NCI-H187 treated with DMSO at 0.1 percent for 48 hours (cell line): ENCODE data around the gene CAPN8.

ENCODE experiments used
- DNase-seq: peaks from one replicate; lab custom pipeline; 2025; lab: John Stamatoyannopoulos, UW

CAPN8 gene

GRCh38 chr1:223665592-223666312, at the start of gene CAPN8:
Gene CAPN8 (minus strand): TSS chr1:223665701. CDS start chr1:223665646, 55 bp downstream.
- no peak for DNase-seq

- no peak for DNase-seq
These were observed 49.5 kb upstream of the CAPN8 start for GRCh38 chr1:223714849-223715603.

GRCh38 chr1:223714421-223714724, 48.9 kb upstream of the CAPN8 start:
- no peak for DNase-seq

GRCh38 chr1:223713546-223714420, 48.3 kb upstream of the CAPN8 start:
- DNase-seq, result no peak

GRCh38 chr1:223712850-223713474, 47.5 kb upstream of the CAPN8 start:
- no peak for DNase-seq

- DNase-seq, result no peak
These were observed 46.8 kb upstream of the CAPN8 start, which contains the start of gene CAPN2 for GRCh38 chr1:223712194-223712849. Gene CAPN2 (plus strand): TSS chr1:223712539. CDS start chr1:223712641, 102 bp downstream.

- no peak for DNase-seq
These were observed 46.3 kb upstream of the CAPN8 start for GRCh38 chr1:223711747-223712193.

- DNase-seq, result no peak
These were observed 45.7 kb upstream of the CAPN8 start for GRCh38 chr1:223711173-223711572.

- DNase-seq, result no peak
These were observed 45.0 kb upstream of the CAPN8 start for GRCh38 chr1:223710179-223711133.

- no peak for DNase-seq
These were observed 44.1 kb upstream of the CAPN8 start for GRCh38 chr1:223709598-223709997.

- DNase-seq, result no peak
These were observed 43.3 kb upstream of the CAPN8 start for GRCh38 chr1:223708651-223709268.

- DNase-seq, result peak; percentile 38
These were observed 42.5 kb upstream of the CAPN8 start for GRCh38 chr1:223708001-223708359.

GRCh38 chr1:223707256-223708000, 41.9 kb upstream of the CAPN8 start:
- DNase-seq, result peak; percentile 69

GRCh38 chr1:223706077-223706973, 40.8 kb upstream of the CAPN8 start:
- no peak for DNase-seq

- DNase-seq, result no peak
These were observed 39.7 kb upstream of the CAPN8 start for GRCh38 chr1:223704921-223705878.

- no peak for DNase-seq
These were observed 38.1 kb upstream of the CAPN8 start for GRCh38 chr1:223703668-223704013.
